GM21526 (cell line): ENCODE results near the gene IL1R2.

ENCODE experiments used
- ATAC-seq: cut with Tn5 transposase; IDR thresholded peaks from one replicate; pipeline ENCODE4 v1.9.1; 2021; ENCODE audit warnings: moderate library complexity; ENCODE audit not compliant: unreplicated experiment, low FRiP score

IL1R2 gene

DNA sequence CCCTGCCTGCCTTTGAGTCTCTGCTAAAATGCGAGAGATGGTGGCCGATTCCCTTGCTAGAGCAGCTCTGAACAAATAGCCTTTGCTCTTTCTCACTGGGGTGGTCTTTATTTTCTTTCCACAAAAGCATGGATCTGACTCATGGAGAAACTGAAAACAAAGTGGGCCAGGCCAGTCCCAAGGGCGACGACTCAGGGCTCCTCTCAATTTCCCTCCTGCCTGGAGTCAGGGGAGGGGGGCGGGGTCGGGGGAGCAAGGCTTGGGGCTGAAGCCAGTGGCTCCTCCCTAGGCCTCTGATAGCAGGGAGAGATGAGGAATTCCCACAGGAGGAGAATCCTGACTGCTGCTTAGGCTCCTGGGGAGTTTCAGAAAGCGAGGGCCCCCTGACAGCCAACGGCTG, 17.1 kb upstream of the IL1R2 start:
- no peak for ATAC-seq

DNA sequence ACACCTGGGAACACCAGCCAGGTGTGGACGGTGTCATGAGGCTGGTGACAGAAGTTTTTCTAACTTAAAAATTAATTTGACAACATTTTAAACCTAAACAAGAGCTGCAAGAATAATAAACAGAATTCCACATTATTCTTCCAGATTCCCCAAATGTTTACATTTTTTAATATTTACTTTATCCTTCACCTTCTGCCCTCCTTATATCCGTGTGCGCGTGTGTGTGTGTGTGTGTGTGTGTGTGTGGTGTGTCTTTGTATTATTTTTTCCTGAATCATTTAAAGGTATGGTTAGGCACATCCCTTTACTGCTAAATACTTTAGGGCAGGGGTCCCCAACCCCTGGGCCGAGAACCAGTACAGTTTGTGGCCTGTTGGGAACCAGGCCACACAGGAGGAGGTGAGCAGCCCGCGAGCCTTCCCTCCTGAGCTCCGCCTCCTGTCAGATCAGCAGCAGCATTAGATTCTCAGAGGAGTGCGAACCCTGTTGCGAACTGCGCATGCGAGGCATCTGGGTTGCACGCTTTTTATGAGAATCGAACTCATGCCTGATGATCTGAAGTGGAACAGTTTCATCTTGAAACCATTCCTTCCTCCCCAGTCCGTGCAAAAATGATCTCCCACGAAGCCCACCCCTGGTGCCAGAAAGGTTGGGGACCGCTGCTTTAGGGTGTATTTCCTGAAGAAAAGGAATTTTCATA, 16.4 kb upstream of the IL1R2 start:
- no peak for ATAC-seq

DNA sequence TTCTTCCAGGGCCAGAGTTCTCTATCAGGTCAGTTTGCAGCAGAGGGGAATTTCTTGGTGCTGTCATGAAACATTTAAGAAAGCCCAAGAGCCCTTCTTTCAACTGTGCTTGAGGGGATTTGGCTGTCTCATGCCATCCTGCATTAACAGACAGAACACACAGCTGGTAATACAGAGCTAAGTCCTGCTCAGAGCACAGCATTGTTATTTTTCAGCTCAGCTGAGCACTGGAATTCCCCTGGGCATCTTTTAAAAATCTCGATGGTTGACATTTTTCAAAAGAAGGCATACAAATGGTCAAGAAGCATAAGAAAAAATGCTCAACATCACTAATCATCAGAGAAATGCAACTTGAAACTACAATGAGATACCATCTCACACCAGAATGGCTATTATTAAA, 14.9 kb upstream of the IL1R2 start:
- ATAC-seq: no peak

DNA sequence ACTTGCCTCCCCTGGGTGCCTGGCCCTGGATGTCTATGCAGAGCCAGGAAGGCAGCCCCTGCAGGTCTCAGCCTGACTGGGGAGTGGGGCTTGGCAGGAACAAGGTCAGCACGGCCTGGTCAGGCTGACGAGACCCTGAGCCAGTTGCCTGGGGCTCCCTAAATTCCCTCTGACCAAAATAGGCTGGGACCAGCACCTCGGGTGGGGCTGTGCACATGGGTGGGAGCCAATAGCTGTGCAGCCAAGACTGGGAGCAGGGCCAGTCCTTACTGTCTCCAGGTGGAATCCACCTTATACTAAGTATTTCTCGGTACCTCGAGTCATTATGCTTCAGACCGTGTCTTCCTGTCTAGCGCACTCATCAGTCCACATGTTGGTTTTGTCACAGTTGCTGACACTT, 11.4 kb upstream of the IL1R2 start:
- no peak for ATAC-seq

DNA sequence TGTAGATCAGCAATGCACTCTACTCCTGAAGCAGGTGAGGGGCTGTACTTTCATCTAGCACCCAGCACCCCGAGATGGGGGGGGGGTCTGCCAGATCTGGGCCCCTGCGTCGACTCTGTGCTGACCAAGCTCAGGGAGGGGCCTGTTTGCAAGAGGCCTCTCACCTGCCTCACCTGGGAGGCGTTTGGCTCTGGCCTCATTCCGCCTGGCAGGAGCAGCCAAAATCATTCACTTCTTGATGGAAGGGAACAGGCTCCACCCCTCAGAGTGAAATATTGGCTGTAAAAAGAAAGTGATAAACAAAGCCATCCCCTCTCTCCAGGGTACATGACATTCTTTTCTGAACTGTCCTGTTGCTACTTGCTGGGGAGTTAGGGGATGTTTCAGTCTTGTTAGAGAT, 10.7 kb upstream of the IL1R2 start:
- ATAC-seq: no peak

DNA sequence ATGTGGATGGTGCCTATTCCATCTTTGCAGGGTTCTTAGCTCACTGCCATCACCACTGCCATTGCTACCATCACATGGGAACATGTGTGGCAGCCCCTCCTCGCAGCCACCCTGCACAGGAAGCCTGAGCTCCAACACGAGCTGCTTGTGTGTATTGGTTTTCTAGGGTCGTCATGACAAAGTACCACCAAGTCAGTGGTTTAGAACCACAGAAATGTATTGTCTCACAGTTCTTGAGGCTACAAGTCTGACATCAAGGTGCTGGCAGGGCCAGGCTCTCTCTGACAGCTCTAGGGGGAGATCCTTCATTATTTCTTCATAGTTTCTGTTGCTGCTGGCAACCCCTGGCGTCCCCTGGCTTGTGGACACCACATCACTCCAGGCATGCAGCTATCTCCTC, 10.3 kb upstream of the IL1R2 start:
- no peak for ATAC-seq

DNA sequence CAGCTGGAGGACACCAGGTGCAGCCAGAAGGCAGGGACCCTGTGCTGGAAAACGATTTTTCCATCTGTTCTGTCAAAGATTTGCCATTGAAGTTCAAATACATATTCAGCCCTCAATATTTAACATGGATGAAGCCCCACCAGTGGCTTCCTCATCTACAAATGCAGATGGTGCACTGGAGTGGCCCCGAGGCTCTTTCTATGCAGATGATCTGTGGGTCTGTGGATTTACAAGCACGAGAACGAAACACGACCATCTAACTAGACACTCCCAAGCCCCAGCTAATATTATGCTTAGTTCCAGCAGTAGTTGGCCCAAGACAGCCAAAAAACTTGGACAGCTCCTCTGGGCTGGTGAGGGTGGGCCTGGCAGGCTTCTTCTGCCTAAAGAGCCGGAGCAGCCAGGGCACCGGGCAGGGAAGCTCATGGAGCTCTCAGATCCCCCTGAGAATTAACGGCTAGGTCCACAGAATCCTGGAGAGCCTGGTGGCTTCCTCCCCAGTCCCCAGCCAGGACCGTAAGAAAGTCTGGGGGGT, 9.2 kb upstream of the IL1R2 start:
- ATAC-seq: no peak

DNA sequence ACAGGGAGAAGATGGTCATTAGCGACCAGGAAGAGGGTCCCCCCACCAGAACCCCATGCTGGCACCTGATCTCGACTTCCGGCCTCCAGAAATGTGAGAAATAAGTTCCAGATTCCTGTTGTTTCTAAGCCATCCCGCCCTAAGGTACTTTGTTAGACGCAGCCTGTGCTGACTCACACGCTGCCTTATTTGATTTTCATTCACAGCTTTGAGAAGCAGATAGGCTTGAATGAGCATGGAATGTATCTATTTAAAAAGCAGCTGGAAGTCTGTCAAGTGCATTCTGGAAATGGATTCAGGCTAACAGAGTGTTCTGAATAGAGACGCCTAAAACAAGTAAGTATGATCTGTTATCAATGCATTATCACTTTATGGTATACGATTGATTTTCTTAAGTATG, 8.3 kb upstream of the IL1R2 start:
- no peak for ATAC-seq

DNA sequence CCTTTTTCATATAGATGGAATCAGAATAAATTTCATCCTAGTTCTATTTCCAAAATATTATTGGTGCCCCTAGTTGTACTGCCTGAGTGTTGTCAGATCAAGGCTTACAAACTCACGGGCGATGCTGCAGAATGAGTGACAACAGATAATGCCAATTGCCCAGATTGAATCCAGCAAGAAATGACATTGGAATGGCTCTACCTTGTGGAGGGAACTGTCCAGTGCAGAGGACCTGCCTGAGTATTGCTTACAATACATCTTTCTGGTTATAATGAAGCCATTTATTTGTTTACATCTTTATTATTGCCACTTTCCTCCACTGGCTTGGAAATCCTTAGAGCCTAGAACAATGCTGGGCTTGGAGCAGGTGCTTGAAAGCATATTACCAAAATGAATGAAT, 7.8 kb upstream of the IL1R2 start:
- no peak for ATAC-seq

DNA sequence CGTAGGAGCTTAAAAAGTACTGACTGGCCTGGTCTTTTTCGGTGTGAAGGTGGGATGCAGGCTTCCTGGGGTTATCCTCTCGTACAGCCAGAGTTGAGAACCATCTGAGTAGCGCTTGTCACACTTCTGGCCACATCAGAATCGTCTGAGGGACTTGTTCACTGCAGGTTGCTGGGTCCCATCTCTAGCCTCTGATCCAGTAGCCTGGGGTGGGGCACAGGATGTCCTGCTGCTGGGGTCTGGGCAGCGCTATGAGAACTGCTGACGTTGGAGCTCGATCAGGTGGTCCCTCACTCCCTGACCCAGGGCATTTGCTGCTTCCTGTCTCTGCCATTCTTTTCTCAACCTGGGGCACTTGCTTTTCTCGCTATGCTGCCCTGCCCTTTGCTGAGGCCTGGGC, 7.1 kb upstream of the IL1R2 start:
- ATAC-seq: no peak

DNA sequence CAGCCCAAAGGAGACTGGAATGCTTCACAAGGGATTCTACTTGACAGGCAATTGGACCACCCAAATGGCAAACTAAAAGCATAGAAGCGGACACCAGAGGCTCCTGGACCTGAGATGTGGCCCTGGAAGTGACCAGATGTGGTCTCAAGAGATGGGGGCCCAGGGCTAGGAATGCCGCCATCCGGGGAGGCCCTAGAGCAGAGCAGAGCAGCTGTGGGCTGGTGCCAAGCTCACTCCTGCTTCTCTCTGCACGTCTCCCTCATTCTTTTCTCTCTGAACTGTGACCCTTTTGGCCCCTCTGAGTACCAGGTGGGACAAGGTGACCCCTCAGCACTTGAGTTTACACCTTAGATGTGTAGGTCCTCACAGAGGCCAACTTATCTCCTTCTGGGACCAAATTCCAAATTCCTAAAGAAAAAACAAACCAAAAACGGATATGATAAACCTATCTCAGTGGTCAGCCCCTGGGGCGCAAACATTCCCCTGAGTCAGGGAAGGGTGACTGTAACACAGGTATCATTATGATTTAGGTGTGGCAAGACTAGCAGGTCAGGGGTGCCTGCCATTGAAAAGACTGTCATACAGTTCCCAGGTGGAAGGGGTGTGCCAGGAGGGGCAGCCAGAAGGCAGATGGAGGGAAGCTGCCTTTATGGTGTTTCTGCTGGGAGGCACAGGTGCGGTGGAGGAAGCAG, 6.5 kb upstream of the IL1R2 start:
- no peak for ATAC-seq

DNA sequence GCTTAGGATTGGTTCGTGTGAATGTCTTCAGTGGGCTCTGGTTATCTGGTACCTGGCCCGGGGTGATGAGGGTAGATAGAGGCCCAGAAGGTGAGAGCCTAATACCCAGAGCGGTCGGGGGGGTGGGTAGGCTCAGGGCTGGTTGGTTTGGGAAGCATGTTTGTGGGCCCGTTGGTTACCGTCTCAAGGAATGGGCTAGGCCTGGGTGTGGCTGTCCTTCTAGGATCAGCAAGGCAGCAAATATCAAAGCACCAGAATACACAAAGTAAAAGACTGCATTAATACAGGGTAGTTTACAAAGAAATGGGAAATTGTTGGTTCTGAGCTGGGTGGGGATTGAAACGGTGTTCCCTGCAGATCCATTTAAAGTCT, 6.0 kb upstream of the IL1R2 start:
- no peak for ATAC-seq

DNA sequence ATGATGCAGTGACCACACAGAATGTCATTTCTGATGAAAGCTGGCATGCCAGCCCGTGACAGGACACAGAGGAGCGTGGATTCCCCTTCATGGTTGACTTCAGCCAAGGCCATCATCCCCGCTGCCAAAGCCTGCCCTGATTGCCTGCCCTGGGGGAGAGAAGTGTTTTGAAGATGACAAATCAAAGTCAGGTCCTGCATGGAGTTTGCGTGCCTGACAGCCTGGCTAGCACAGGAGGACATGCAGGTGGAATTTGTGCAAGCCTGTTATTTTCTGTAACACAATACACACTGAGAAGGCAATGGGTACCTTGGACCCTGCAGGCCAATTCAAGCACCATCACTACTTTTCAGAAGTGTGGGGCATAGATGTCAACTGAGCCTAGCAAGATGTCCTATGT, 5.4 kb upstream of the IL1R2 start:
- ATAC-seq: no peak

DNA sequence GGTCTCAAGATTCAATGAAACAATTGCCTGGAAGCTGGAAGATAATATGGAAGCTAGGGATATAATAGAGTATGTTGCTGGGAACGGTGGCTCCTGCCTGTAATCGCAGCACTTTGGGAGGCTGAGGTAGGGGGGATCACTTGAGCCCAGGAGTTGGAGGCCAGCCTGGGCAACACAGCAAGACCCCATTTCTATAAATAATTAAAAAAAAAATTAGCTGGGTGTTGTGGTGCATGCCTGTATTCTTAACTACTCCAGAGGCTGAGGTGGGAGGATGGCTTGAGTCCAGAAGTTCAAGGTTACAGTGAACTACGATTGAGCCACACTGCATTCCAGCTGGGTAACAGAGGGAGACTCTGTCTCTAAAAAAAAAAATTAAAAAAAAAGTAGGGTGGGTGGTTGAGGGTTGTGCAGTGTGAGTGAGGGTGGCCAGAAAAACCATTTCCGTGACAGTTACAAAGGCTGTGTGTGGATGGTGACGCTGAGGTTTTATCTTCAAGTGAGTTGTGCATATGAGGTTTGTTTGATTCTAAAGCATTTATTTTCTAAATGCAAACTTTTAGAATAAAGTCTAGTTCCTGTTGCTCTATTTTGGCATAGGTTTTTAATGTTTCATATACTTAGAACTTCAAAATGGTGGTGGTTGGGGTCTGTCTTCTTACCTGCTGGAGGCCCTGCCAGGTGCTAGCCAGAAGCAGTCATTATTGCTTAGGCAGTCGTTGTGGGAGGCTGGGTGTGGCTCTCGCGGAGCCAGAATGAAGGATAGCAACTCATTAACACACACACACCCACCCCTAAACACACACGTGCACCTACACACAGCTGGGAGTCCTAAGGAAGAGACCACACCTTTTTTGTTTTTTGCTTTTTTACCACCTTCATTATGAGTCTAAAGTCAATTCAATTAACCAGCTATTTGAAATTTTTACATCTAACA, 4.7 kb upstream of the IL1R2 start:
- no peak for ATAC-seq

DNA sequence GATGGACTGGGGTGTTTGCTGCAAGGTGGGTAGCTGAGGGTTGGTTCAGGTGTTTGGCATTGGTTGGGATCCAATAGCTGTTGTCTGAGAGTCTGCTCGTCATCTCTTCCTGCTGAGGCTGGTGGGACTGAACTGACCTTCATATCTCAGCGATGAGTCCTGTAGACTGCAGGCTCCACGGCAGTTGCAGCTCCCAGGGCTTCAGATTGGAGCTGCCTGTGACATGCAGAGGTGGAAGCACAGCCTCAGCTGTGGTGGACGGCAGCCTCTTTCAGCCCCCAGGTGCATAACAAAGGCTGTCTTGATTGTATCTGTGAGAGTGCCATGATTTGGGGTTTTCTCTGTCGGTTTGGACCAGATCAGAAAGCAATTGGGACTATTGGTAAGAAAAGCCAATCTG, 3.9 kb upstream of the IL1R2 start:
- no peak for ATAC-seq

DNA sequence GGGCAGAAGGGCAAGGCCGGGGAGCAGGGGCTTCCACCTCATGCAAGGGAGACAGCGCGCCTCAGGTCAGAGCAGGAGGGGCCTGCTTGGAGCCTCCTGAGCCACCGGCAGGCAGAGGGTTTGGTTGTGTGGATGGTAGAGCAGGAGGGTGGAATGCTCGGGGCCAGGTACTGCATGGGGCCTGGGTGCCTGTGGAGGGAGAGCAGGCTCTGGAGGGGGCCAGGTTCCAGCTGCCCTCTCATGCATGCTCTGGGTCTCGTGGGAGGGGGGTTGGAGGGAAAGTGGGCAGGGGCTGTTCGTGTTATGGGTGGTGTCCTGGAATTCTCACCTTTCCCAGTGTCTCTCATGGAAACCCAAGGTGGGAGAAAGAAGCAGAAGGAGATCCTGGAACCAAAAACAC, 3.2 kb upstream of the IL1R2 start:
- no peak for ATAC-seq

DNA sequence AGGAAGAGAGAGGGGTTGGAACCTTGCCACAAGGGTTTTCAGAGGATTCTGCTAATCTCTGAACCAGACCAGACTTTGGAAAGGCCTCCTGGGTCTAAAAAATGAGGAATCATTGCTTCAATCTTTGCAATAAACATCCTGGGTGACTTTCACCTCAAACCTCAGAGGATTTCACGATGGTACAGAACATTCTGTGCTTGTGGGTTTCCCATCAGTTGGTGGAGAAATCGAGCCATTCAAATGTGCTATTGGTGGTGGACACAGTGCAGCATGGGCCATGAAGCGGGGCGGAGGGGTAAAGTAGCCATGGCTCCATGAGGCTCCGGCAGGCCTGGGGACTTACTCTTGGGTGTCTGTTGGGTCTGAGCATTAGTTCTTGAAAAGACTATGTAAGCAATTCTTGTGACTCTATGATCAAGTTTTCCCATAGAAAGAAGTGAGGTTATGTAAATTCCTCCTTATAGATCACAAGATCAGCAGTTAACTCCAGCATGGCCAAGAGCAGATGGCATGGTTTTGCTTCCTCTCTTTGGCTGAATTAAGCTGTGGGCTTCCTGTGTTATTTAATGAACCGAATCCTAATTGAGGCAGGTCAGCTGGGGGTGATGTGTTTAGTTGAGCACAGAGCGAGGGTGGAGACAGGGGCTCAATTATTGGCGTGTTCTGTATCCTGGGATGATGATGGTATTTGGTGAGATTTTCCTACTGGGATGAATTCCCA, 1.9 kb upstream of the IL1R2 start:
- ATAC-seq: no peak

DNA sequence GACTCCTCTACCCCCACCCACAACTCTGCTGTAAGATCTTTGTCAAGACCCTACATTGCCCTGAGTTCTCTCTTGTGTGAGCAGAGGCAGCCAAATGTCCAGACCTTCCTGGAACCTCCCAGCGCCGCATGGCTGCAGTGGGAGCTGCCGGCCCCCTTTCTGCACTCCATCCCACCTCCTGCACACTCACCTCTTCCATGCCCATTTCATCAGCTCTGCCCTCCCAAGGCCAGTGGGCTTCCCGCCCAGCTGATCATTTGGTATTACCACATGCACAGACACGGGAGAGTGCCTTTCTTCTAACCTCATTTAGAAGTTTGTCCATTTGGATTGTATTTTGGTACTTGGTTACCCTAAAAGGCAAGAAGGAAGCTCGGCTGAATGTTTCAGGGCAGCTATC, 2.0 kb downstream of the IL1R2 start:
- ATAC-seq: no peak

DNA sequence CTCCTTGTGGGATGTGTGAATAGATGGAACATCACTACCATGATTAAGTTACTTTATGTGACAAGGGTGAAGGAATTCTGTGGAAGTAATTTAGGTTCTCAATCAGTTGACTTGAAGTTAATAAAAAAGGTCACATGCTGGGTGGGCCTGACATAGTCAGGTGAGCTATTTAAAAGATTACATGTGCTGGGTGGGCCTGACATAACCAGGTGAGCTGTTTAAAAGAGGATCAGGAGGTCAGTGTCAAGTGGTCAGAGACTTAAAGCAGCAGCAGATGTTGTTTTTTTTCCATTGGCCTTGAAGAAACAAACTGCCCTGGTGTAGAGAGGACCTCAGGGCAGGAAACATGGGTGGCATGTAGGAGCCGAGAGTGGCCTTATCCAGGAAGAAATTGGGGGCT, 3.3 kb downstream of the IL1R2 start:
- no peak for ATAC-seq

DNA sequence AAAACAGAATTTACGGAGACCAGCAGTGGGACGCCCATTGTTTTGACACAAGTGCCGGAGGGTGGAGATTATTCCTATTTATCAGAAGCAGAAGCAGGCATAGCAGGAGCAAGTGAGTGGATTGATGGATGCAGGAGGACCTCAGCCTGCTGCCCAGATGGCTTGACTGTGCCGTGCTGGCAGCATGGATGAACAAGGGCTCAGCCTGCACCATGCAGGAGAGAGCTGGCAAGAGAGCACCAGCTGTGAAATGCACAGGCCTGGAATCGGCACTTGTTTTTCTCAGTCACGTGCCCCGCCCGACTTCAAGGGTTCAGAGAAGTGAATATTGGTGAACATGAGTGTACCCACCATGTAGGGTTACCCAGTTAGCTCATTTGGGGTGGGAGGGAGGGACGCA, 4.0 kb downstream of the IL1R2 start:
- no peak for ATAC-seq

DNA sequence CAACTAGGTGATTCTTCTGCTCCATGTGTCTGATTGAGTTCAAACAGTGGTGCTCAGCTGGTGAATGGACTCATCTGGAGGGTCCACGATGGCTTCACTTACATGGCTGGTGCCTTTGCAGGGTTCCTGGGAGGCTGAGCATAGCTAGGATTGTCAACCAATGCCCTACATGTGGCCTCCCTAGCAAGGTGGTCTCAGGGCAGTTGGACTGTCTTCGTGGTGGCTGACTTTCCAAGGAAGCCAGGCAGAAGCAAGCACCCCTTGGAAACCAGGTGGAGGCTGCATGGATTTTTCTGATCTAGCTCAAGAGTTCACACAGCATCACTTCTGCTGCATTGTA, 6.8 kb downstream of the IL1R2 start:
- no peak for ATAC-seq
